Stomach (tissue), 9 donors: Measurements from ENCODE around the gene SHANK1. TPM values are rescaled to one million over a fixed set of nuclear protein-coding genes. Genes with fewer than 3 reads are reported as not detected.

Source experiments
- DNase-seq, 2 donors: peaks; one replicate each; pipeline versions ENCODE4 v3.0.0 to v3.0.0-alpha.2; 2013 to 2019
- H3K27ac ChIP-seq, 5 donors: fragments of 200-600 bp in 4 of 5; sonication (generic) in 4 of 5; one replicate each; pipeline ENCODE4 v1.5.1; 2013 to 2019; ENCODE audit warnings: mild to moderate bottlenecking in 1 of 5, moderate library complexity in 1 of 5
- H3K27me3 ChIP-seq, 3 donors: fragments of 200-600 bp; sonication (generic); one replicate each; pipeline ENCODE4 v1.5.1; 2017 to 2019; ENCODE audit warnings: mixed run types in 1 of 3
- H3K36me3 ChIP-seq, 4 donors: fragments of 200-600 bp; sonication (generic); 1 replicate in 3 of 4; 2 replicates in 1 of 4; pipeline ENCODE4 v1.5.1; 2016 to 2019
- H3K4me1 ChIP-seq, 4 donors: fragments of 200-600 bp; sonication (generic); one replicate each; pipeline ENCODE4 v1.5.1; 2016 to 2019
- H3K4me3 ChIP-seq, 4 donors: fragments of 200-600 bp; sonication (generic) in 3 of 4; one replicate each; pipeline ENCODE4 v1.5.1; 2016 to 2019; ENCODE audit warnings: mild to moderate bottlenecking in 1 of 4
- H3K9me3 ChIP-seq, 4 donors: fragments of 200-600 bp; sonication (generic); one replicate each; pipeline ENCODE4 v1.5.1; 2016 to 2019
- EP300 ChIP-seq: sonication (generic); formaldehyde crosslinking; IDR thresholded peaks from one replicate; pipeline ENCODE4 v1.6.1; 2017; ENCODE audit warnings: antibody characterized with exemption
- POLR2A ChIP-seq, 4 donors: fragments of 450-650 bp; IDR thresholded peaks; one replicate each; pipeline ENCODE4 v1.6.1; 2016; ENCODE audit warnings: antibody characterized with exemption in 4 of 4, control low read depth in 2 of 4, mild to moderate bottlenecking in 1 of 4, moderate library complexity in 1 of 4
- POLR2AphosphoS5 ChIP-seq, 3 donors: sonication (generic); formaldehyde crosslinking; IDR thresholded peaks; one replicate each; pipeline ENCODE4 v1.6.1; 2016; ENCODE audit warnings: antibody characterized with exemption in 3 of 3
- WGBS, 5 donors: extraction: QIAGEN DNeasy Blood & Tissue Kit in 3 of 5; methylation state at CpG; one replicate each; pipeline versions ENCODE4 v1.1.5 to v1.1.7; 2013 to 2018; 5-methylcytosine and 5-hydroxymethylcytosine counted together
- intact Hi-C: fragments of 100-400 bp; cut with DNase I; formaldehyde crosslinking; loops from one replicate; pipeline ENCODE4 v1.15.1; 2023; ENCODE audit warnings: low total_unique reads
- polyA plus RNA-seq, 3 donors: library from polyadenylated mRNA; stranded (reverse); fragments of 200-250 nt; gene quantifications; one replicate each; pipeline ENCODE4 v1.2.3, GENCODE V29; 2013
- total RNA-seq, 5 donors: library from RNA; depleted of rRNA; stranded (reverse); fragments of >200 nt; gene quantifications; one replicate each; pipeline versions ENCODE4 v1.1.0 to v1.2.3, GENCODE V29; 2014 to 2016
- TF ChIP-seq, protein P1 (sequence below), 7 experiments: fragments of 450-650 bp in 4 of 7; fragments of 200-600 bp in 3 of 7; sonication (generic) in 3 of 7; IDR thresholded peaks; one replicate each; pipeline ENCODE4 v1.5.1; 2016 to 2019; ENCODE audit warnings: antibody characterized with exemption in 7 of 7, control low read depth in 2 of 7, mild to moderate bottlenecking in 1 of 7
- donor health status: healthy with polysubstance abuse.
- donor health status: Bipolar disorder and iron deficiency.
- donor health status: healthy.

The SHANK1 gene
- total and polyA plus RNA-seq, 8 donors, result 0.15 to 1.5 (median 0.67) TPM; not detected in 4

DNA sequence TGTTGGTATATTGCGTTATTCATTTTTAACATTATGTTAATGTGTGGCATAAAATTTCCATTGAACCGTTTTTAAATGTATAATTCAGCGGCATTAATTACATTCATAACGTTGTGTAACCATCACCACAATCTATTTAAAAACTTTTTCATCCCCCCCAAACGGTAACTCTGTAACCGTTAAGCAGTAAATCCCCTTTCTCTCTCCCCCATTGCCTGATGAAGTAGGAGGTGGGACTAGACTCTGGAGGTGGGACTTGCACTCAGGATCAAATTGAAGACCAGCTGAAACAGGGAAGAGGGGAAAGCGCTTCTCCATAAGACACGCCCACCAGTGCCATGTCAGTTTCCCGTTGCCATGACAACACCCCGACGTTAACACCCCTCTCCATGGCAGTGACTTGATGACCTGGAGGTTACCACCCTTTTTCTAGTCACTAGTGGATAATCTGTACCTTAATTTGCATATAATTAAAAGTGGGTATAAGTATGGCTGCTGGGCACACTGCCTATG is 20.4 kb upstream of the SHANK1 start:
- intact Hi-C loops, result no loop called here
- no peak for DNase-seq
- H3K9me3 ChIP-seq, result no peaks in the 10 kb centered on the region
- H3K27me3 ChIP-seq, result peaks cover 0 to 83% (median 20%) of the 10 kb centered on the region in 3 donors
- H3K4me3 ChIP-seq, result no peak overlapping the region
- H3K36me3 ChIP-seq, result no peaks in the 10 kb centered on the region
- WGBS, 5 donors, result 60 to 68% (median 65%) methylated on average over 11 of the region's 11 CpGs
- H3K4me1 ChIP-seq, result no peaks in the 10 kb centered on the region
- H3K27ac ChIP-seq, result no peak overlapping the region
- TF ChIP-seq, protein P1, sequence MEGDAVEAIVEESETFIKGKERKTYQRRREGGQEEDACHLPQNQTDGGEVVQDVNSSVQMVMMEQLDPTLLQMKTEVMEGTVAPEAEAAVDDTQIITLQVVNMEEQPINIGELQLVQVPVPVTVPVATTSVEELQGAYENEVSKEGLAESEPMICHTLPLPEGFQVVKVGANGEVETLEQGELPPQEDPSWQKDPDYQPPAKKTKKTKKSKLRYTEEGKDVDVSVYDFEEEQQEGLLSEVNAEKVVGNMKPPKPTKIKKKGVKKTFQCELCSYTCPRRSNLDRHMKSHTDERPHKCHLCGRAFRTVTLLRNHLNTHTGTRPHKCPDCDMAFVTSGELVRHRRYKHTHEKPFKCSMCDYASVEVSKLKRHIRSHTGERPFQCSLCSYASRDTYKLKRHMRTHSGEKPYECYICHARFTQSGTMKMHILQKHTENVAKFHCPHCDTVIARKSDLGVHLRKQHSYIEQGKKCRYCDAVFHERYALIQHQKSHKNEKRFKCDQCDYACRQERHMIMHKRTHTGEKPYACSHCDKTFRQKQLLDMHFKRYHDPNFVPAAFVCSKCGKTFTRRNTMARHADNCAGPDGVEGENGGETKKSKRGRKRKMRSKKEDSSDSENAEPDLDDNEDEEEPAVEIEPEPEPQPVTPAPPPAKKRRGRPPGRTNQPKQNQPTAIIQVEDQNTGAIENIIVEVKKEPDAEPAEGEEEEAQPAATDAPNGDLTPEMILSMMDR (IDR thresholded peaks at IDR 0.05), result no peak
- no peak for TF ChIP-seq EP300
- no peak for TF ChIP-seq POLR2AphosphoS5 (IDR thresholded peaks at IDR 0.05)
- TF ChIP-seq POLR2A (IDR thresholded peaks at IDR 0.05), result no peak

DNA sequence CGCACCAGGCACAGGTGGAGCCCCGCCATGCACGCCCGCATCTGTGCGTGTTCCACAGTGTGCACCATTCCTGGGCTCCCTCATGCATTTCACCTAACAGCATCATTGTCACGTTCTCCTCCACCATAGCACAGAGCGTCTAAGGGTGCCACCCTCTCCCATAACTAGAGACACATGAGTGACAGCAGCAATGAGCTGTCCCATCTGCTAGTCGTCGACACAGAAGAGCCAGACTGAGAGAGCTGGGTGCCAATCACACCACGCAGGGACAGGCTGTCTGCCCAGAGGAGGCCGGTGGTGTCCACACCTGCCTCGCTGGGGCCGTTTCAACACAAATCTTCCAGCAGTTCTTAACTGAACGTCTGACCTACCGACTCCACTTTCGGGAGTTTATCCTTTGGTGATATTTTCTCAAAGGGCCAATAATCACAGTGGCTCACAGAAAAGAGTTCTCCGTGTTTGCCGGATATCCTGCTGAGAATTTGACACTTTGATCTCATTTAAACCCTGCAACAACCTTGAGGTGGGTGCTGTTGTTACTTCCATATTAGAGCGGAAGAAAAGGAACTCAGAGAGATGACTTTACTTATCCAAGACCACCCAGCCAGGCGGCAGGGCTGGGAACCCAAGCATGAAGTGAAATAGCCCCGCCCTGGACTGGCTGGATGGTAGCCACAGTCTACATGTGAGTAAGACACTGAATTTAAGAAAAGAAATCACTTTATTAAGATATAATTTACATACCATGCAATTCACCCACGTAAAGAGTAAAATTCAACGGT is 19.7 kb upstream of the SHANK1 start:
- intact Hi-C loops, result no loop called here
- H3K27me3 ChIP-seq, result peaks cover 0 to 89% (median 21%) of the 10 kb centered on the region in 3 donors
- no peak for TF ChIP-seq POLR2AphosphoS5 (IDR thresholded peaks at IDR 0.05)
- TF ChIP-seq, protein P1 (IDR thresholded peaks at IDR 0.05), result no peak
- no peak for TF ChIP-seq POLR2A (IDR thresholded peaks at IDR 0.05)
- TF ChIP-seq EP300, result no peak
- no peak for DNase-seq
- H3K9me3 ChIP-seq, result no peaks in the 10 kb centered on the region
- WGBS, 5 donors, result 78 to 82% (median 80%) methylated on average over 22 to 23 of the region's 23 CpGs
- H3K27ac ChIP-seq, result no peak overlapping the region
- H3K4me3 ChIP-seq, result no peak overlapping the region
- no peaks in the 10 kb centered on the region for H3K4me1 ChIP-seq
- no peaks in the 10 kb centered on the region for H3K36me3 ChIP-seq

DNA sequence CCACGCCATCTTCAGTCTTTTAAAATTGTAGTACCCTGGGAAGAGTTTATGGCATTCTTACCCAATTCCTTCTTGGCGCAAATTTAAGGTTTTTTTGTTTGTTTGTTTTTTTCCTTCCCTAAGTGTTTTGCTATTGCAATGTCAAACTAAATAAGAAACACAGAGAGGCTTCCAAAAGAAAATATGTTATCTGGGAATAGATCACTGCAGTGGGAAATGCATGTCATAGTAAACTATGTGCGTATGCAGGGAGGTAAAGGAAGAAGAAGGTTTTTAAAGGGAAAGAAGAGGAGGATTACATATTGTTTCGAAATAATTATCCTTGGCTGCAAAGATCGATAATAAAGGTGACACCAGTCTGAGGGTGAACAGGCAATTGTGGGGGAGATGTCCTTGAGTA is 16.7 kb upstream of the SHANK1 start:
- no peak overlapping the region for H3K4me3 ChIP-seq
- DNase-seq, result no peak
- no peaks in the 10 kb centered on the region for H3K36me3 ChIP-seq
- no peak for TF ChIP-seq POLR2AphosphoS5 (IDR thresholded peaks at IDR 0.05)
- no peak for TF ChIP-seq POLR2A (IDR thresholded peaks at IDR 0.05)
- TF ChIP-seq, protein P1 (IDR thresholded peaks at IDR 0.05), result no peak
- no peak for TF ChIP-seq EP300
- WGBS, 5 donors, result 58 to 77% (median 71%) methylated on average over 5 of the region's 5 CpGs
- H3K4me1 ChIP-seq, result no peaks in the 10 kb centered on the region
- H3K9me3 ChIP-seq, result no peaks in the 10 kb centered on the region
- peaks cover 0 to 73% (median 17%) of the 10 kb centered on the region in 3 donors for H3K27me3 ChIP-seq
- intact Hi-C loops, result no loop called here
- H3K27ac ChIP-seq, result no peak overlapping the region

DNA sequence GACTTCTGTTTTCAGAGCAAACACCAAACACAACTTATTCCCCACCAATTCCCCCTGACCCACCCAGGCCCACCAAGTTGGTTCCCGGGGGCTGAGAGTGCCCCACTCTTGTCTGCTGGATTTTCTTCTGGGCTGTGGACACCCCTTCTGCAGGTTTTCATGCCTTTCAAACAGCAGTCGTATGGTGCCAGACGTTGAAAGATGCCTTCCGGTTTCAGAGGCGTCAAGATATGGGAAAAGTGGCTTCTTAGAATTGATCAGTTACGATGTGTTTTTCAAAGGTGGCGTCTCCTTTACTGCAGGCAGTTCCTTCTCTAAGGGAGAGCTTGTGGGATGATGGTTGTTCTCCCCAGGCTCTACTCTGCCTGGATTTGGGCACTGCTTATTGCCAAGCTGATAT is 16.3 kb upstream of the SHANK1 start:
- DNase-seq, result no peak
- TF ChIP-seq, protein P1 (IDR thresholded peaks at IDR 0.05), result no peak
- TF ChIP-seq EP300, result no peak
- no peak for TF ChIP-seq POLR2A (IDR thresholded peaks at IDR 0.05)
- TF ChIP-seq POLR2AphosphoS5 (IDR thresholded peaks at IDR 0.05), result no peak
- Histone ChIP-seq H3K4me3 (no peak overlapping the region), H3K36me3 (no peaks in the 10 kb centered on the region), H3K9me3 (no peaks in the 10 kb centered on the region), H3K27me3 (peaks cover 0 to 73% (median 12%) of the 10 kb centered on the region in 3 donors), H3K27ac (no peak overlapping the region), H3K4me1 (no peaks in the 10 kb centered on the region)
- 53 to 66% (median 60%) methylated on average over 7 of the region's 7 CpGs for WGBS, 5 donors
- intact Hi-C loops, result no loop called here
